ENCODE data around the gene PIP4K2A.
A peak's percentile ranks its signal among the peaks of the same experiment; 100 is the strongest.
"Not testable (repeated sequence)": the region's sequence is repeated elsewhere in the genome, so short reads cannot be mapped to it uniquely, and the experiment has no call there.

Gene PIP4K2A

DNA sequence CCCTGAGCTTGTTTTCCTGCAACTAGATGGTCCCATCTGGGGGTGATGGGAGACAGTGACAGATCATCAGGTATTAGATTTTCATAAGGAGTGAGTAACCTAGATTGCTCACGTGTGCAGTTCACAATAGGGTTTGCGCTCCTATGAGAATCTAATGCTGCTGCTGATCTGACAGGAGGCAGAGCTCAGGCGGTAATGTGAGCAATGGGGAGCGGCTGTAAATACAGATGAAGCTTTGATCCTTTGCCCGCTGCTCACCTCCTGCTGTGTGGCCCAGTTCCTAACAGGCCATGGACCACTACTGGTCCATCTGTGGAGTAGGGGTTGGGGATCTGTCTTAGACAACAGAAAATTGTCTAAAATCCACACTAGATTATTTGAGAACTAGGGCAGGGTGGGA, 22.3 kb downstream of the PIP4K2A start:
- DNase-seq, result not testable (repeated sequence)

DNA sequence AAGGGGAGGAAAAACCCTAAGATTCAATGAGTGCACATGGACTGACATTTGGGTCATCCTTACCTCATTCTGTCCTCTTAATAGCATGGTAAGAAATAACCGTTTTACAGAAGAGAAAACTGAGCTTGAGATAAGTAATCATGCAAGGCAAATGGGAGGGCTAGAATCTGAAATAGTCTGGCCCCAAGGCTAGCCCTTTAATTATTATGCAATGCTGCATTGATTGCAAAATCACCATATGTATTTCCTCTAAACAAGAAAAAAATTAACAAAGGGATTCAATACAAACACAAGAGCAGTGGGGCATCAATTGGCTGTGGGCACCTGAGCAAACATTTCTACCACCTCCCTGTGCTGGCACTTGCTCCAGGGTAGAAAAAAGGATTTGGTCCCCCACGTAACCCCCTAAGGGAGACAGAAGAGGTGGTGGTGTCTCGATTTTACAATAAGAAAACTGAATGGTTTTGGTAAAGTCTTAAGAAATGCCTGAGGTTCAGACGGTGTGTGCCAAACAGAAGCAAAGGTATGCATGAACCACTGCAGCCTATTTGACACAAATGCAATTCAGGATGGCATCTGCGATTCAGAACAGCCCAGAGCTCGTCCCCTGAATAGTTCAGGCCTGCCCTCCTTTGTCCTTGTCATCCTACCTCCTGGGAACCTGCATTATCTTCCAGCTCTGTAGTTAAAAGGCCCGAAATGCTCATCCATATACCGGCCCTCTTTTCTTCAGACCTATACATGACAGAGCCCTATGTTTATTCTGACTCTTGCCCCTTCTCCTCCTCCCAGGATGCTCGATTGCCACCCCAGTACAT, 23.6 kb downstream of the PIP4K2A start:
- DNase-seq, result no peak

DNA sequence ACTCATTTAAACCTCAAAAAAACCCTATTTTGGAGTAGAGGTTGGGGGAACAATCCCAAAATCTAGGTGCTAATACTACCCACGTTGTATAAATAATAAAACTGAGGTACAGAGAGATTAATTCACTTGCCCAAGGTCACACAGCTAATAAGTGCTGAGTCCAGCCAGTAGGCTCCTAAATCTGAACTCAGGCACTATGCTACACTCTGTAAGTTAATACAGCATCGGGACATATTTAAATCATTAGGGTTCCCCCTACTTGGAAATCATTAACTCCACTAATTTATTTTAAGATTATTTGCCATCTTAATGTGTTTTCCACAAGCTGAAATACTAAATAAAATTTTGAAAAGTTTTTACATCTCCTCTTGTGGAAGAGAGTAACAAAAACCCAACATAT, 24.2 kb downstream of the PIP4K2A start:
- no peak for DNase-seq

DNA sequence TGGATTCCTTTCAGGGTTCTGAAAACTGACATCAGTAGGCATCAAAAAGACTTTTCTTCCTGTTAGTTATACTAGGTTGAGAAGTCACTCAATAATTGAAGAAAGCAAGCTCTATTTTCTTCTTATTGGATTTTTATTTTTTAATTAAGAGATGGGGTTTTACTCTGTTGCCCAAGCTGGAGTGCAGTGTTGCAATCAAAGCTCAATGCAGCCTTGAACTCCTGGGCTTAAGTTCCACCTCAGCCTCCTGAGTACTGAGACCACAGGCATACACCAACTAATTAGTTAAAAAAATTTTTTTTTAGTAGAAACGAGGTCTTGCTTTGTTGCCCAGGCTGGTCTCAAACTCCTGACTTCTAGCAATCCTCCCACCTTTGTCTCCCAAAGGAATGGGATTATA, 28.0 kb downstream of the PIP4K2A start:
- no peak for DNase-seq

DNA sequence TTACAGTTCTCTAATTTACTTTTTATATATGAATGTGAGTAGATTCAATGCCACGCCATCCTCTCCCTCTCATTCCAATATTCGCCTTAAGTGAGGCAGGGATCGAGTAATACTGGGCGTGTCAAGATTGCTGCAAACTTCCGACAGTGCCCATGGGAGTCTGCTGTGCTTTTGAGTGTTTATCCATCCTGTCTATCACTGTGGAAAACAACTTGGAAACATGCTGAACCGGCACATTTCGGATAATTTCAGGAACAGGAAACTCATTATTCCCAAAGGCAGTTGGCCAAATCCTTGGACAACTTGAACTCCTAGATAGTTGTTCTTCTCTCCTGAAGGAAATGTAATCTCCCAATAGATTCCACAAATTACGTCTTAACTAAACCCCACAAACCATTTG, 28.5 kb downstream of the PIP4K2A start:
- DNase-seq, result no peak

DNA sequence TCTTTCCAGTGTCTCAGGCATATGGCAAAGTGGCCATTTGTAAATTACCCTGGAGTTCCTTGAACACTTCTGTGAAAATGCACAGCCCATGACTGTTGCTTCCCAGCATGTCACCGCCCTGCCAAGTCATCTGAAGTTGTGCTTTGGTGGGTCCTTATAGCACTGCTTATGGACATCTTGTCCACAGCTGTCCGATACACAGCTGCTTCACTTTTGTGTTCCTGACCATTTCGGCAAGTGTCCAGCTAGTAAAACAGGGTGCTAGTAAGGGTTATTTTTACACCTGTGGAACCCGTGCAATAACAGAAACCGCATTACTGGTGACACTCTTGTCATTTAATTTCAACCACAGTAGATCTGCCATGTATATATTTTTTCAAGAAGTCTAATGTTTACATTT, 29.7 kb downstream of the PIP4K2A start:
- DNase-seq, result no peak

DNA sequence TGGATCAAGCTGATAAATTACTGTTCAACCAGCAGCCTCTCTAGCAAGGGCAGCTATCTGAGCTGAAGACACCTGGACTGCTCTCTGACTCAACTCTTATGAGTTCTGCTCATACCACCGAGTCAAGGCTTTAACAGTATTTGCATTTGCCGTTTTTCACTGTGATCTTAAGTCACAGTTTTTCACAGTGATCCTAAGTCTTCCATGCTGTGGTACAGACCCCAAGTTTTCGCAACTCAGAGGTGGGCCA, 31.3 kb downstream of the PIP4K2A start:
- DNase-seq, result no peak

DNA sequence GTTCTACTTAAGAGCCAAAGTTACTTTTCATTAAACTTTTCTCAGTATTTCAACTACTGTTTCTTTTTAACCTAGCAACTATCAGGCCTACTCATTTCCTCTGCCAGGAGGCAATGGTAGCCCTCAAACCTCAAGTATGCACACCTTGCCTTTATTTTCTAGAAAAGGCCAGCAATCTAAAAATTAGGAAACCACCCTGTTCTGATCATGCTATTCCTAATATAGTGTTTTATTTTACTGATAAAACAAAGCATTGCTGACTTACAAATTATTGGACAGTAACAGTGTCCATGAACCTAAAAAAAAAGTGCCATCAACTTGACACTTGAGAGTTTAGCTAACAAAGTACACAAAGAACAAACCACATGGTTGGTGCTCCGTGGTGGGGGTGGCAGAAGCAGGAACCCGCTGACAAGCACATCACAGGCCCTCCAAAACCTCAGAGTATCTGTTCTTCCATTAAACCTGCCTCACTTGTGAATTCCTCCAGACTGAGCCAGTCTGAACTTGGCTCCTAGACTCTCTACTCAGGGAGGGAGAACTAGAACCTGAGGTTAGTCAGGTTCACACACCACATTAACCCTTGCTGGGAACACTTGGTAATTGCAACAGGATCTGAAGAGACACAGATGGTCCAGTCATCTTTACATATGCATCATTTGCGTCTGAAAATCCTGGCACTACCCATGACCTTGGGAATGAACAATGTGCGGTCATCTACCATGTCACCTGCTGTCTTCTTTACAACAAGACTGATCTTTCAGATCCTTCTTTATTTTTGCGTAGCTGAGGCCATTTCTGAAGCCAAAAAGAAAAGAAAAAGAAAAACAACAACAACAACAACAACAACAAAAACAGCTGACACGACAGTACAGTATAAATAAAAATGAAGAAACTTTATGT, 31.9 kb downstream of the PIP4K2A start:
- peak; percentile 81 for DNase-seq

DNA sequence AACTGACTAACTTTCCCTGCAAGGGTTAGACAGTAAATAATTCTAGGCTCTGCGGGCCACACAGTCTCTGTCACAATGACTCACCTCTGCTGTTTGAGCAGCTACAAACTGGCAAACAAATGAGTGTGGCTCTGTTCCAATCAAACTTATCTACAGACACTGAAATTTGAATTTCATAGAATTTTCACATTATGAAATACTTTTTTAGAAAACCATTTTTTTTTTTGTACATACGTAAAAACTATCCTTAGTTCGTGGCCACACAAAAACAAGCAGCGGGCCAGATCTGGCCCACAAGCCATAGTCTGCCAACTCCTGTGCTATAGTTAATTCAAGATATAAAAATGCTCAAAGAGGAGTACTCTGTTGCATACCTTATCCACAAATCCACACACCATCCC, 32.6 kb downstream of the PIP4K2A start:
- peak; percentile 83 for DNase-seq

DNA sequence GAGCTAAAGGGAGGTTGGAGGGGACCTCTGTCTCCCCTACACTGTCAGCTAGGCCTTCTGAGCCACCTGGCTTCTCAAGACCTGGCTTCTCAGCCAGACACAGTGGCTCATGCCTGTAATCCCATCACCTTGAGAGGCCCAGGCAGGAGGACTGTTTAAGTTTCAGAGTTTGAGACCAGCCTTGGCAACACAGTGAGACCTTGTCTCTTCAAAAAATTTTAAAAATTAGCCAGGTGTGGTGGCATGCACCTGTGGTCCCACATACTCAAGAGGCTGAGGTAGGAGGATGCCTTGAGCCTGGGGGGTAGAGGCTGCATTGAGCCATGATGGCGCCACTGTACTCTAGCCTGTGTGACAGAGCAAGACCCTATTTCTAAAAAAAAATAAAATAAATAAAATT, 33.1 kb downstream of the PIP4K2A start:
- no peak for DNase-seq

DNA sequence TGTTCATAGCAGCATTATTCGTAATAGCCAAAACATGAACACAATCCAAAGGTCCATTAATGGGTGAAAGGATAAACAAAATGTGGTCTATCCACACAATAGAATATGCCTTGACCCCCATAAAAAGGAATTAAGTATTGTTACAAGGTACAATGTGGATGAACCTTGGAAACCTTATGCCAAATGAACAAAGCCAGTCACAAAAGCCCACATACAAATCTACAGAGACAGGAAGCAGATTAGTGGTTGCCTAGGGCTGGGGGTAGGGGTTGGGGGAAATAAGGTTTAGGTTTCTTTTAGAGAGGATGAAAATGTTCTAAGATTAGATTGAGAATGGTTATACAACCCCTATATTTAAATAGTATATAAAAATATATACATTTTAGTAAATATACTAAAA, 34.8 kb downstream of the PIP4K2A start:
- DNase-seq, result no peak

DNA sequence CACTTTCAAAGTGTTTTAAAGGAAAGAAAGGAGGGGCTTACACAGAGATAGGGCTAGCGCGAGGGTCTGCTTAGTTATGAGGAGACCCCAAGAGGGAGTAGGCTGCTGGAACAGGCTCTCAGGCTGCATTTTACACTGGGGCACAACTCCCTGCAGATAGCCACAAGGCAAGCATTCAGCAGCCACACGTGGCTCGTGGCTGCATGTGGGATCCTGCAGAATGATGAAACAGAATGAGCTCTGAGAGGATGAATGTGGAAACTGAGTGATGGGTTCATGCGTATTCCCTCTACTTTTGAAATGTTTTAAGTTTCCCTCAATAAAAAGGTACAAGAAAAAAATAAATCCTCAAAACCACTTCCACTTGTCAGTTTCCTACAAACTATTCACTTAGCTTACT, 37.0 kb downstream of the PIP4K2A start:
- no peak for DNase-seq

DNA sequence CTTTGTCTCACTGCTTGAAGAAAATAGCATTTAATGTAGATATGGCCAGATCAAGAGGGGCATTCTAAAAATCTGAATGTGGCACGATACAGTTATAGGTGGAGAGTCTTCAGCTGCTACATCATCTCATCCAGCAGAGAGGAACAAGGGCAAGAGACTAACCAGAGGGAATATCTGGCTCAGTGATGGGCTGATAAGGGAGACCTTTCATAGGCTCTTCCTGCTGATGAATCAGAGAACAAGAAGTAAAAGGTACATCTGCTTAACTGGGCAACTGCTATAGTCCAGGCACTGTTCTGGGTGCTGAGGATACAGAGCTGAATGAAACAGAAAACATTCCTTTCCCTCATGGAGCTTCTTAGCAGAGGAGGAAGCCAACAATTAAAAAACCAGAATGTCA, 37.9 kb downstream of the PIP4K2A start:
- DNase-seq, result no peak

DNA sequence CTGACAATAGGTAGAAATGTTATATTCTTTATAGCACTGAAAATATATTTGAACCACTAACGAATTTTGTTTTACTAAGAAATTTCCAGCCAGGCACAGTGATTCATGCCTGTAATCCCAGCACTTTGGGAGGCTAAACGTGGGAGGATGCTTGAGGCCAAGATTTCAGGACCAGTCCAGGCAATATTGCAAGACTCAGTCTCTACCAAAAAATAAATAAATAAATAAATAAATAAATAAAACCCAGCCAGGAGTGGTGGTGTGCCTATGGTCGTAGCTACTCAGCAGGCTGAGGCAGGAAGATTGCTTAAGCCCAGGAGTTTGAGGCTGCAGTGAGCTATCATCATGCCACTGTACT, 39.8 kb downstream of the PIP4K2A start:
- DNase-seq, result no peak

DNA sequence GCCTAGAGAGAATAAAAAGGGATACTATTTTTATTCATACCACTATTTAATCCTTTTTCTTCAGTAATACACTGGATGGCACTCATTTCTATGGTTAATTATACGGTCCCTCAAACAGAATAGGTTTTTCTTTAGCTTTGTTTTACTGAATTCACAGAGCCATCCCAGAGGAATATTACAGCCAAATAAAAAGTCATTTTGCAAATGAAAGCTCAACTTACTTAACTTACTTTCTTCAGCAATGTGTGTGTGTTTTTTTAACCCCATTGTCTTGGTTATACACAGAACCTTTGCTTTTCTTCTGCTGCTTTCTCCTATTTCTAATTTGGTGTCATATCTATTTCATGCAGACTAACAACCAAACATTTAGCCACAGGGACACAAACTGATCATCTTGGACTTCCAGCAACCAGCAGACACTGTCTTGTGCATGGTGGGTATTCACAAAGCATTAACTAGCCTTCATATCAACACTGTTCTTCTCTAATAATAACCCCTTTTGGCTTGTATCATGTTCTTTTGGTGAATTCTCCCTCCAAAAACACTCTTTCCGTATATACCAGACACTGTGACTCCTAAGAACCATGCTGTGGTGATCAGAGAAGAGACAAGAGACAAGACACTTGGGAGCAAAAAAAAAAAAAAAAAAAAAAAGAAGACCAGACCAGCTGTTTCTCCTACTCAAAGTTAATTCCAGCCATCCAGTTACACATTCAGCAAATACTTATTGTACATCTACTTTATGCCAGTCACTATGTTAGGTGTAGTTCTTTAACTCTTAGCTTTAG, 40.4 kb downstream of the PIP4K2A start:
- DNase-seq, result no peak

DNA sequence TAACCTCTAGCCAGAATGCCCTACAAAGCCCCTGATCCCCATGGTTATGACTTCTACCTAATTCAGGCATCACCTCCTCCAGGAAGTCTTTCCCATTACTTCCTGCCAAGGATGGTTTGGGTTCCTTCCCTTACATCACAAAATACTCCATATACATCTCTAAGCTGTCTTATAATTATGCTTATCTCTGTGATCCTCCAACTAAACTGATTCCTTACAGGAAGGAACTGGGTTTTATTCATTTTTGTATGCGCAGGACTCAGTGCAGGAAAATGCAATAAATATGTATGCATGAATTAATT, 41.3 kb downstream of the PIP4K2A start:
- no peak for DNase-seq

DNA sequence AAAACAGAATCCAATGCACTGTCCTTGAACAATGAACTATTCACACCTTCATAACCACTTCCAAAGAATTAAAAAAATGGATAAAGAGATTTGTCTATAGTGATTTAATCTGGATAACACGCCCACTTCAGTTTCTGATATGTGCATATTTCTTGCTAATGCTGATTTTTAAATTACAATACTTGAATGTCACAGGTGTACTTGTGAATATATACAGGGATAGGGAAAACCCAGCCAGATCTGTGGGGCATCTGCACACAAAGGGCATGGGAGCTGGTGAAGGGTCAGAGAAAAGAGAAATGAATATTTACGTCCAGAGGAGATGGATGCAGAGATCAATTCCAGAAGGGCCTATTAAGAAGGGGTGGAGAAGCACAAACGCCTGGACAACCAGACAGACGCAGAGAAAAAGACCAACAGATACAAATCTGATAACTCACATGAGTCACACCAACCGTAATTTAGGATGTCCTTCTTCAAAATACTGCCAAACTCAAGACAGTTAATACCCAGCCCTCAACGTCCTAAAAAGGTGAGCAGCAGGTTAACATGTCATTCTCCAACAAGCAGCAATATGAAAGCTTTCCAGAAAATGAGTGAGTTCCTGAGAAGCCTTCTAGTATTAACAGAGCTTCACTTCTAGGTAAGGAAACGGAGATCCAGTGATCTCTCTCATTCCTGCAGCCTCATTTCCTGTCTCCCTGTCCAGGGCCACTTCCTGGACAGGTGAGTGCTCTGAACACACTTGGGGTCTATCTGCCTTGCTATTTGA, 41.9 kb downstream of the PIP4K2A start:
- DNase-seq, result no peak

DNA sequence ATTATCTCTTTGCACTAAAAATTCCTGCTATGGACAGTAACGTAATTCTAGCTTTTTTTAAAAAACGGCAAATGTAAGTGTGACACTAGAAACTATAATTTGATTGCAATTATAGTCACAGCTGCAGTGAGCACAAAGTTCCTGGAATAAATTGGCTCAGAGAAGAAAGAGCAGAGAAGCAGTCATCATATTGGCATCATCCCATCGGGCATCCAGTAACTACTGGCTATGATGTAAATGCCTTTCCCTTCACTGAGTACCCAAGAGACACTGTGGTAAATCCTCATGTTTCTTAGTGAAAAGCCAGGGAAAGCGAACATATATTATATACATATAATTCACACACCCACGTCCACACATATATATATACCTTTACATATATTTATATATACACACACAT, 43.6 kb downstream of the PIP4K2A start:
- DNase-seq, result no peak

DNA sequence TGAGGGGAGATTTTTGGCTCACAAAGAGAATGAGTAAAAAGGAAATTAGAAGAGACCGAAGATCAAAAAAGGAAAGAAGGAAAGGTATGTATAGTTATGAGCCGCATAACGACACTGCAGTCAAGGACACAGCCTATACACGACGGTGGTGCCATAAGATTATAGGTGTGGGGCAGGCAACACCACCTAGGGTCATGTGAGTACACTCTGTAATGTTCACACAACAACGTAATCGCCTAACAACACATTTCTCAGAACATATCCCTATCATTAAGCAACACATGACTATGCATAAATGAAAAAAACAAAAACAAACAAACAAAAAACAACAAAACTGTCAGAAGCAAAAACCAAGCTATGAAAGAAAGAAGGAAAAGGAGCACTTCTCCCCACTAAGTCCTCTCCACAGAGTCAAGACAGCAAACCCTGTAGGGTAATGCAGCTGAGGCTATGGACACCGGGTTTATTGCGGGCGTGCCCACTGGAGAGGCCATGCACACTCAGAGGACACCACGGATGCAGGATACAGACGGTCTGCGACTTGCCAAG, 45.1 kb downstream of the PIP4K2A start:
- no peak for DNase-seq

DNA sequence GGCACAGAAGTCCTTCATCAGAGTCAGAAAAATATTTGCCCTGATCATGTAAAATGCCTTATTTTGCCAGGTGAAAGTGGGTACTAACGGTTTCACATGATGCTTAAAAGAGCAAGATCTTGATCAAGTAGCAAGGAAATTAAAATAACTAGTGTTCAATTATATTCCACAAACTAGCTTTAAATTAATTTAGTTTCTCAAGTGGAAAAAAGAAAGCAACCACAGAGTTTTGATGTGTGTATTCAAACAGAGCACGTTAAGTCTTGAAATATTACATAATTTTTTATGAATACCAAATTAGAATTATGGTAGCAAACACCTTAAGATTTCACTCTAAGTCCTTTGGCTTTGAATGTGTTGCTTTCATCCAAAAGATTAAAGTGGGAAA, 47.3 kb downstream of the PIP4K2A start:
- DNase-seq, result no peak

DNA sequence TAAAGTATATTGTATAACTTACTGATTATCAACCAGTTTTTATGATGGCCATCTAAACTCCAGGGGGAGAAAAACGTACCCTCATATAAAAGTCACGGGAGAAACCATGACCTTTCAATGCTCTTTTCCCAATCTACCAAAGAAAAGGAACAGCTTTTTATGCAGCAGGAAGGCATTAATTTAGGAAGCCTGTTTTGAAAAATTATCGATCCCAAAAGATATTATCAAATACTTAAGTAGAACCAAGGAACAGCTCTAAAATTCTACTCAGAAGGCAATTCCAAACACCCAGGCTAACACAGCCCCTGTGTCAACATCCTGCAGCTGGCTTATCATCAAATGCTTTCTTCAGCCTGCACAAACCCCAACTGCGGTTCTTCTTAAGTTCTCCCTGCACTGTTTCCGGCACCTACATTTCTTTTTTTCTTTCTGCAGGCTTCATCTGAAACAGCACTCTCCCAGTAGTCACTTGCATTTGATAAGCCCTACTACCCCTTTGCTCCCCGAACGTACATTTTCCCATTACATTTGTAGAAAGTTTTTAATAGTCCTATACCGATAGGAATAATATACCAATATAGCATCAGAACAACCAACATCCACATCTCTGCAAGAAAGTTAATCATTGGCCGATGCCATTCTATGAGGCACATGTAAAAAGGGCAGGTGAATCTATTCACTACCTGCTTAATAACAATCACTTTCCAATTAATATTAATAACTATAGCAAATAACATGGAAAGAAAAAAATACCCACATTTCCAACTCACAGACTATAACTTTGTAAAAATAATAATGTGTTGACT, 47.9 kb downstream of the PIP4K2A start:
- peak; percentile 81 for DNase-seq

DNA sequence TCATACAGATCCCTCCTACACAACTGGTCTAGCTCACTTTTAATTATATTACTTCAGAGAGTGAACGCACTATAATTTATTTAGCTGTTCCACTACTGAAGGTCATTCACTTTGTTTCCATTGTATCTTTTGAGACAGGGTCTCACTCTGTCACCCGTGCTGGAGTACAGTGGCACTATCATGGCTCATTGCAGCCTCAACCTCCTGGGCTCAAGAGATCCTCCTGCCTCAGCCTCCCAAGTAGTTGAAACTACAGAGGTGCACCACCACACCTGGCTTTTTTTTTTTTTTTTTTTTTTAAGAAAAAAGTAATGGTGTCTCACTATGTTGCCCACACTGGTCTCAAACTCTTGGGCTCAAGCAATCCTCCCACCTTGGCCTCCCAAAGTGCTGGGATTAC, 49.0 kb downstream of the PIP4K2A start:
- DNase-seq, result no peak
